Umbilical cord (tissue), 2 donors: ENCODE results near the gene RNF145. TPM values are rescaled to one million over a fixed set of nuclear protein-coding genes. Genes with fewer than 3 reads are reported as not detected.

Experiments
- DNase-seq: peaks from one replicate; pipeline ENCODE4 v3.0.0-alpha.2; 2015; ENCODE audit warnings: low spot score
- total RNA-seq: library from RNA; depleted of rRNA; stranded (reverse); fragments of >200 nt; gene quantifications from one replicate; pipeline ENCODE4 v1.2.3, GENCODE V29; 2014; ENCODE audit warnings: low replicate concordance; ENCODE audit not compliant: insufficient read depth

RNF145 gene
- total RNA-seq, 1 donor from 2014 or later = 57.5 TPM

DNA sequence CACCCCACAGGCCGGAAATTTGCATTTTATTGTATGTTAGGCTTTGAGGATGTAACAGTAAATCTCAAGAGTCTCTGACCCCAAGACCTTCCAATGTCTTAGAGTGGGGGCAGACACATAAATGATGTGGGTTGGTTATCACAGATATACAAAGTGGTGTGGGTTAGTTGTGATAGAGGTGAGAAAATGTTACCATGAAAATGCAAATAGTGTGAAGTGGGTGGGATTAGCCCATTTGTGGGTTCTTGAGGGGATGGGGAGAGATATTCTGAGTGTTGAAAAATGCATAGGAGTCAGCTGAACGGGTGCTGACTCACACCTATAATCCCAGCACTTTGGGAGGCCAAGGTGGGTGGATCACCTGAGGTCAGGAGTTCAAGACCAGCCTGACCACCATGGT is 7.9 kb upstream of the RNF145 start:
- no peak for DNase-seq

DNA sequence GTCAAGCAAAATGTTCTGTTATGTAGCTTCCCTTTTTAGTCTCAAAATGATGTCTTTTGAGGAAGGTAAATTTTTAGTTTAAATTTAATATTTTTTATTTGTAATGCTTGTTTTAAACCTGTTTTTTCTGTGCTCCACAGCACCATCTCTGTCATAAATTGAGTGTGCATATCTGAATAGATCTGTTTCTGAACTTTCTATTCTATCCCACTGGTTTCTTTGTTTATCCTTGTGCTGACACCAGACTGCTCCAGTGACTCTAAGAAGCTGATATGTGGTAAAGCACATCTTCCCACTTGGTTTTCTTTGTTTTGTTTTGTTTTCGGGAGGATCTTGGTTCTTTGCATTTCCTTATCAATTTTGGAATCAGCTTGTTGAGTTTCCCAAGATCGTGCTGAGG is 7.1 kb upstream of the RNF145 start:
- DNase-seq = no peak

DNA sequence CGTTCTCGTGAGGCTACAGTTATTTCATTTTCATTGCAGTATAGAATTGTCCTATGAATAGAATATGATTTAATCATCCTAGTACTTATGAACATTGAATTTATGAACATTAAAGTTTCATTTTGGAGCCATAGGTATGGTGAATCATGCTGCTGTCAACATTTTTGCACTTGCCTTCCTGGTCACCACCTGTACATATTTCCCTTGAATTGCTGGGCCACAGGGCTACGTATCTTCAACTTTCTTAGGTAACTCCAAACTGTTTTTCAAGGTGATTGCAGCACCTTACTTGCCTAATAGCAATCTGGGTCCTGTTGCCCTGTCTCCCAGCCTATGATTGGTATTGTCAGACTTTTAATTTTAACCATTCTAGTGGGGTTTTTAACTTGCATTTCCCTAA is 6.5 kb upstream of the RNF145 start:
- no peak for DNase-seq

DNA sequence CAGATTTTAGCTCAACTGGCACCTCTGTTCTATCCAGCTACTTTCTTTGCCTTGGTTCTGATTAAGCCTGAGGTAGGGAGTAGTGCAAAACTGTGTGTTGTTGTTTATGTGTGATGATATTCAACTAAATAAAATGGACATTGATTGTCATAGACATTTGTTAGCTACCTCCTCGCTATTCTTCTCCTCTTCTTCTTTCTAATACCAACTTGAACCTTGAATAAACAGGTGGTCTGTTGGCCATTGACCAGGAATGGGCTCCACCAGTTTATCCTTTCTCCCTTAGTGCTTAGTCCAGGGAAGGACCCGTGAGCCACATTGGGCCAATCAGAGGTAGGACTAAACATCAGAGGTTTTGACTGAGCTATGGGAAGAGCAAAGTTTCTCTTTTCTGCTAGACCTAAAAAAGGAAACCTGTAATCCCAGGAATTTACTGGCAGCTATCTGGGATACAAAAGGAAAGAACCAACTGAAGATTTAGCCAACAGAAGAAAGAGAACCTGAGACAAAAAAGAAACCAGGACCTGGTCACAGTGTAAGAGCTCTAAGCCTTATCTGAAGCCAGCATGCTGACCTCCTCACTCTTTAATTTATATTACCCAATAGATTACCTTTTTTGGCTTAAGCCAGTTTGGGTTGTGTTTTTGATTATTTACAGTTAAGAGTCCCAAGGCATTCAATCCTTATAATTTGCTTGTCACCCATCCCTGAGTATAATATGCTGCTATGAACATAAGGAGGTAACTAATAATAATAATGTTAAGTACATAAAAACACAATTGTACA is 5.3 kb upstream of the RNF145 start:
- DNase-seq = no peak

DNA sequence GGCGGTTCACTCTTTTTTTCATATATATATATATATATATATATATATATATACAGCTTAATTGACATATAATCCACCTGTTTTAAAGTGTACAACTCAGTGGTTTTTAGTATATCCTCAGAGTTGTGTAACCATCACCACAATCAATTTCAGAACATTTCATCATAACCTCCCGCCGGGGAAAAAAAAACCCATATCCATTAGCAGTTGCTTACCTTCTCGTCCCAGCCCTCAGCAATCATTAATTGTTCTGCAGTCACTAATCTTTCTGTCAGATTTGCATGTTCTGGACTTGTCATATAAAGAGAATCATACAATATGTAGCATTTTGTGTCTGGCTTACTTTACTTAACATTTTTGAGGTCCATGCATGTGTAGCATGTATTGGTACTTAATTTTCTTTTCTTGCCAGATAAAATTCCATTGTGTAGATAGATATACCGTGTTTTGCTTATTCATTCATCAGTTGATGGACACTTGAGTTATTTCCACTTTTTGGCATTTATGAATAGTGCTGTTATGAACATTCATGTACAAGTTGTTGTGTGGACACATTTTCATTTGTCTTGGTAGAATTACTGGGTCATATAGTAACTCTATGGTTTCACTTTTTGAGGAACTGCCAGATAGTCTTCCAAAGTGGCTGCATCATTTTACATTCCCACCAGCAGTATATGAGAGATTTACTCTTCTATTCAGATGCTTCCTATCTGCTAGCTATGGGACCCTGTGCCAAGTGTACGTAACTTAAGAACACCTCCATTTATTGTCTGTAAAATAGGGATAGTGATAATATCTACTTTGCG is 3.5 kb upstream of the RNF145 start:
- DNase-seq = no peak

DNA sequence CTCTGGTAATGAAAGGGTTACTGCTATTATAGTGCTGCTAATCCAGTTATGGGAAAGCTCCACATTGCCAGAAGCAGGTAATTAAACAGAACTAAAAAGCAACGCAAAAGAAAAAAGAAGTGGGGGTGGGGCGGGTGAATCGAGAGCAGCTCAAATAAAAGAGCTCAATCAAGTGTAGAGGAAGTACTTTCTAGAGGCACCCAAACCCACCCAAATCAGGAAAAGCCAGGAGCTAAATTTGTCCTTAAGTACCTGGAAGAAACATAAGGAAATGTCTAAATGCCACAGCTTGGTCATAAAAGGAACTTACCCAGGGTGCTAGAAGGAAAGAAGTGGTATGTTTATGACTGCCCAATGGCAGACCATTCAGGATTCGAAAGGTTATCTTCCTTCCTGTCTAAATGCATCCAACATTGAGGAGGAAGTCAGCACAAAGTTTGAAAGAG is 2.4 kb upstream of the RNF145 start:
- DNase-seq = no peak

DNA sequence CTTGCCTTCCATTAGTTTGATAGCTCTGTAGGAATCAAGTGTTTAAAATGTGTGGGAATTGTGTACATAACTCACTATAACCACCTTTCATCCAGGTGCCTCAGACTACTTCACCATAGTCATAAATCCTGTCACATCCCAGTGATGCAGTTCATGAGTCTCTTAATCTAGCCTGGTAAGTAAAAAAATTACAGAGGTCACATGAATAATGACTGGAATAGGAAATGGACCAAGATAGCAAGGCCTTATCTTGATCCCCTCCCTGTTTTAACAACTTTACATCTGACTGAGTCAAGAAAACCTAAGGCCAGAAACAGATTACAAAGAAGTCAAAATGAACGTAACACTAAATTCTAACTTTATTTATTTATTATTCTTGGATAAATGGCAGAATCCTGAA is 1.5 kb upstream of the RNF145 start:
- no peak for DNase-seq

DNA sequence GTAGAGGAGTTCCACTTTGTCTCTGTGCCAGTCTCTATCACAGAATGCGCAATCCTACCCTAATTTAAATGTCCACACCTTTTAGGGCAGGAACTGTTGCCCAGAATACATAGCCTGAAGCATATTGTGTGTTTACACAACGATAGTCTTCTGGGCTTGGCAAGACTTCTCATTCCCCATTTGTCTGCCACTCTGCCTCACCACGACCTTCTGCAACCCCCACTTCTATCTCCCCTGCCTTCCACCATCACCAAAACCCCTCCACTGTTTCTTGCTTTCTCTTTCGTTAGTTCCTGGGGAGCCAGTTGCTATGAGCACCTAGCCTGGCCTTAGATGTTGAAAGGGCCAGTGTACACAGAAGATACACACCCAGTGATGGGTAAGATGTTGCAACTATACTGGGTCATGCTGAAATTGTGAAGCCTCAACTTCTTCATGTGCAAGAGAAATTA is 883 bp upstream of the RNF145 start:
- no peak for DNase-seq

DNA sequence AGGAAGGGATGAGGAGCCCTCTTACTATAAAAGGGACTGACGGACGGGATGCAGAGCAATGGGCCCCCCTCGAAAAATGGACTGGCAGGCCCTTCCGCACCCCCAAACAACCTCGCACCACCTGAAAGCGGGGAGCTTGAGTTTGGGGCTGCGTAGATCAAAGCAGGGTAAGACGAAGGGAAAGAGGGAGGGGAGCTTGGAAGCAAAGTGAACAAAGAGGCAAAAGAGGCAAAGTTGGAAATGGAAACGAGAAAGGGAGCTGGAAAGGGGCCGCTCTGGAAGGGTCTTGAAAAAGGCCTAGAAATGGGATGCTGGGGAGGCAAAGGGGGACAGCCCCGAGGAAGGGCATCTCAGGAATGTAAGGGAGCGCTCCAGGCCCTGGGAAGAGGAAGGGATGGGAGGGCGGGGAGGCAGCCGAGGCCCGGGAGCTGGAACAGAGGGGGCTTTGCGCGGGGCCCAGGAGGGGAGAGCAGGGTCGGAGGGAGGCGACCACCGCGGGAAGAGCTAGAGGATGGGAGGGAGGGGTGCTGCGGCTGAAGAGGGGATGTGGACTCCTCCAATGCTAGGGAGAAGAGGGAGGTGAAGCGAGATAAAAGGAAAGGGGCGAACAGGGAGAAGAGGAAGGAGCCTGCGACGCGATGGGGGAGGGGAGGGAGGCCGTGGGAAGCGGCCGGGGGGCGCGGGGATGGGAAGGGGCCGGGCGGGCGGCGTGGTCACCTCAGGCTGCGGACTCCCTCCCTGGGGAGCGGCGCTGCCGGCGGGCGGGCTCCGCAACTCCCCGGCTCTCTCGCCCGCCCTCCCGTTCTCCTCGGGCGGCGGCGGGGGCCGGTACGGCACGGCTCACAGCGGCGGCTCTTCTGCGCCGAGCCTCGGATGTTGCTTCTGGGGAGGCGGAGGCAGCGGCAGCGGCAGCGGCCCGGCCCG is 577 bp downstream of the RNF145 start:
- peak; percentile 70 for DNase-seq

DNA sequence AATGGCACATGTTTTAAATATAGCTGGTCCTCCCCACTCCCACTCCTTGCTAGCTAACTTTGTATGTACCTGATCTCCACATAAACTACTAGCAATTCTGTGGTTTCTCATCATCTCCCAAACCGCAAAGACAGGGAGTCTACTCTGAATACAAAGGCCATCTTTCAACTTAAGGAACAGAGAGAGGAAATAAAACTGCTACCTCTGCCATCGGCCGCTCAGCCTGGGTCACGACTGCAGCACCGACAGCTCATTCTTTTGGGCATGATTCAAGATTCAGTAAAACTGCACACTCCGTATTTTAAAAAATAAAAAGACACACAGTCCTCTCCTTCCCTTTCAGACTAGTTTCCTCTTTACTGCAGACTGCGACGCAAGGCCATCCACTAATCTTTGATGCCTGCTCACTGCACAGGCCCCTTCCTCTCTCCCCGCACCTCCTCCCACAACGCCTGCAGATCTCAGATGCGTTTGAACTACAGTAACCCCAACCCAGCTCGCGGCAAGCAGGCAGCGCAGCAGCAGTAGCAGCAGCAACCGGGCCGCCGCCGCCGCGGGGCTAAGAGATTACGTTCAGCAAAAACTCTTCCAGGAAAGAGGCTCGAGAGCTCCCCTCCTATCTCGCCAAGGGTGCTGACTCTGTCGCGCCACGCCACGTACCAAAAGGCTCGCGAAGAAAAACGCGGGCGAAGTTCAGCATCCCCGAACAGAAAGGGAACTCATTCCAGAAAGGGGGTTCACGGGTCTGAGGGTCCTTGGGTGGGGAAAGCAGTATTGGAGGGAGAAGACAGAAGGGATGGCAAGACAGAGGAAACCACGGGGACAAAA is 1.5 kb downstream of the RNF145 start:
- peak; percentile 93 for DNase-seq

DNA sequence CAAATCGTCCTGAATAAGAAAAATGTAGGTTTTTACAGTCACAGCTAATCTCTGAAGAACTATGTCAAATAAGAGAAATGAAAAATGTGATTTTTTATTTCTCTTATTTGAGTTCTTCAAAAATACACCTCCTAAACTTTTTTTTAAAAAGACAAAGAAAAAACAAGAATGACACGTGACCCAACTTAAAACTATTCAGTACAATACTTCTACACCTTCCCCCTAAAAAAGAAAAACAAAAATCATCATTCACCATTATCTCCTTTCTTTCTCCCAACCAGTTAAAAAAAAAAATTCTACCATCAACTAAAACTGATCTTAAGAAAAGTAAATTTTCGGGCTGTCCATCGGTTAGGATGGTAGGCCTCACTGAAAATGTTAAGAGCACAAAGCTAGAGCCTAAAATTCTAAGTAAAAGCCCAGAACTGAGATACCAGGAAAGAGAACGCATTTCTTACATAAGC is 2.1 kb downstream of the RNF145 start:
- DNase-seq = no peak

DNA sequence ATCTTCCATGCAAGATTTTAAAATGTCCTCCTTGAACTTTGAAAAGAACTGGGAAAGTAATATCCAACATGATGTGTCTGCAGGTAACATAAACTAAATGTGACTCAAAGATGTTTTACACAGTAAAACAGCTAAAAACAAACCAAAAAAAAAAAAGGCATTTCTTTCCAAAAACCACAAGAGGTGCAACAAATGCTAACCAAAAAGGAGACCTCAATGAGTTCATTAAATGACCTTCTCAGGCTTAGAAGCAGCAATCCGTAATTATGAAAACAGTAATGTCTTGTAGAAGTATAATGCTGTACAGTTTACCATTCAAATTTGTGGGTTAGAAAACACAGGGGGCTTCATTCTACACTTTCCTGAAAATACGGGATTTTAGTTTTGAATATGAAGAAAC is 2.5 kb downstream of the RNF145 start:
- no peak for DNase-seq

DNA sequence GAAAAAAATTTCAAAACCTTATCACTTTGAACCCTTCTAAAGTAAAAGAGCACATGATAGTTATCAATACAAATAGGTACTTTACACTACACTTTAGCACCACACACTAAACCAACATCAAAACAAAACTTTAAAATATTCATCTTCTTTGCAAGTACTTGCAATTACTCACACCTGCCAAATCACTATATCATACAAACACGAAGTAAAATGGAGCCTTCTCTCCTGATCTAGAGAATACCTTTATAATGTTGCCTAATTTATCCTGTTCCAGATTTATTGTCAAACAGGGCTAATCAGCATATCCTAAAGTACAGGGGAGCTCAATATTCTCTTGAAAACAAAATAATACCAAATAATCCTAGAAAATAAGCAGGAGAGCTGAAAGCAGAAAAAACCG is 3.0 kb downstream of the RNF145 start:
- DNase-seq = no peak

DNA sequence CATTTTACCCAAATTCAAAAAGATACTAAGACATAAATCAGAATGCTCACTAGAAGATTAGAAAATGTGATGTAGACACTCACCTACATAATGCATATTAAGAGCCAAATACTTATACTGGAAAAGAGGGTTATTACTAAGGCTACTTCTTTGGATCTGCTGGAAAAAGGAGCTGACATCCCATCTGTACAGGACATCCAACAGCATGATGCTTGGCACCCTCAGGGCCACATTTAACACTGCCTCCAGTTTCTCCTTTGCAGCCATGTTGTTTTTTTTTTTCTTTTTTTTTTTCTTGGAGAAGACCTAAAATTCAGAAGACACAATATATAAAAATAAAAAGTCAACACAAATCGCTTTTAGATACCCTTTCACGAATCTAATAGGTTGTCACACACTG is 6.0 kb downstream of the RNF145 start:
- no peak for DNase-seq

DNA sequence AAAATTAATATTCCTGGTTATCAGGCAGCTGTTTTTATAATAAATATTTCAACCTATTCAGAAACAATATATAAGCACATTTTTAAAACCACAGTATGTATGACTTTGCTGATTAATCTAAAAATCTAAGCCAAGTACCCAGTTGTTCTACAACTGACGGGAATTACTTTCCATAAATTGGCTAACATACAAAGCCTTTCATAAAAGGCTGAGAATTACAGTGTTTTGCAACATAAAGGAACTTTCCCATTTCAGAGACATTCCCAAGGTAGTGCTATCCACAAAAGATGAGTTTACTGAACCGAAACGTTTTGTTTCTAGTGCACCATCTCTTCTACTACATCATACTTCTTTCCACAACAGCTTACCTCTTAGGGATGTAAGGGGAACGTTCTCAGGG is 7.2 kb downstream of the RNF145 start:
- DNase-seq = no peak

DNA sequence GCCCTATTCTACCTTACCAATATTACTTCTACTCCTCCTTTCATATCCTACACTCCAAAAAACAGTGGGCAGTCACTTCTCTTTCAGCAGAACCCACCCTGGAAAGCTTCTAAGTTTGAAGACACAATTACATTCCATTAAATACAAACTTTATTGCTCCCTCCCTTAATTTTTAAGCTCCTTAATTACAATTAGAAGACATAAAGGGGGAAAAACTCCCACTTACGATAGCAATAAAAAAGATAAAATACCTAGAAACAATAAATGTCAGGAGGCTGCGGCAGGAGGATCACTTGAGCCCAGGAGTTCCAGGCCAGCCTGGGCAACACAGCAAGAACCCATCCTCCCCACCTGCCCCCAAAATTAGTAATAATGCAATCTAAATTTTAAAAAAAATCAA is 9.6 kb downstream of the RNF145 start:
- no peak for DNase-seq

DNA sequence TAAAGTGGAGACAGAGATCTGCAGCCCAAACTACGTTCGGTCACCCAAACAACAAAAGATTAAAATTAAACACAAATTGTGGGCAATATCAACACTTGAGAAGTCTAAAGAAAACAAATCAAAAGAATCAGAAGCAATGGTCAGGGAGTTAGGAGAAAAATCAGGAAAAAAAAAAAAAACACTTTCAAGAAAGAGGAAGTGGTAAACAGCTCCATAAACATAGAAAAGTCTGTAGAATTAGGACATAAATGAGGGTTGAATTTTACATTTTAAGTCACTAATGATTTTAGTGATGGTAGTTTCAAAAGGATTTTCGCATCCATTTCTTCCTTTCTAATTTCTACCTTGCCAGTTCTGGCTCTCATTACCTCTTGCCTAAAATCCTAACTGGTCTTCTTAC is 10.1 kb downstream of the RNF145 start:
- DNase-seq = no peak

DNA sequence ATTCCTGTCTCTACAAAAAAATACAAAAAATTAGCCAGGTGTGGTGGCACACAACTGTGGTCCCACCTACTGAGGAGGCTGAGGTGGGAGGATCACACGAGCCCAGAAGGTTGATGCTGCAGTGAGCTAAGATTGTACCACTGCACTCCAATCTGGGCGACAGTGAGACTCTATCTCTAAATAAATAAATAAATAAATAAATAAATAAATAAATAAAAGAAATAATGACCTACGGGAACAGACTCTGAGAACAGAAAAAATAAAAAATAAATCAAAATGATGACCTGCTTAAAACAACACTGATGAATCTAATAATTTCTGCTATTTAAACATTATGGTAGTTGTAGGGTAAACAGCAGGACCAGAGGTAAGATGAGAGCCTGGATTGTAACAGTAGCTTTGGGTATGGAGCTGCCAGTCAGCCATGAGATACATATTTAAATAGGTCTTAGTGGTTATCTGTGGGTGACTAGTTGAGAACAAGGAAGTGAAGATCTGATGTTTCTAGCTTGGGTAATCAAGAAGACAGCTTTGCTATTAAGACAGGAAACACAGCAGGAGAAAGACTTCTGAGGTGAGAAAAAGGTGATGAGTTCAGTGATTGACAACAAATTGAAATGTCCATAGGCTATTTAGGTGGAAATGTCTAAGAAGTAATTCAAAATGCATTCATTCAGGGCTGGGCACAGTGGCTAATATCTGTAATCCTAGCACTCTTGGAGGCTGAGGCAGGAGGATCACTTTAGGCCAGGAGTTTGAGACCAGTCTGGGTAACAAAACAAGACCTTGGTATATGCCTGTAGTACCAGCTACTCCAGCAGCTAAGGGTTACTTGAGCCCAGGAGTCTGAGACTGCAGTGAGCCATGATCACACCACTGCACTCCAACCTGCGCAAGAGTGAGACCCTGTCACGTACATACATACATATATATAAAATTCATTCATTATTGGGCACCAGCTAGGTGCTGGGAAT is 11.0 kb downstream of the RNF145 start:
- no peak for DNase-seq

DNA sequence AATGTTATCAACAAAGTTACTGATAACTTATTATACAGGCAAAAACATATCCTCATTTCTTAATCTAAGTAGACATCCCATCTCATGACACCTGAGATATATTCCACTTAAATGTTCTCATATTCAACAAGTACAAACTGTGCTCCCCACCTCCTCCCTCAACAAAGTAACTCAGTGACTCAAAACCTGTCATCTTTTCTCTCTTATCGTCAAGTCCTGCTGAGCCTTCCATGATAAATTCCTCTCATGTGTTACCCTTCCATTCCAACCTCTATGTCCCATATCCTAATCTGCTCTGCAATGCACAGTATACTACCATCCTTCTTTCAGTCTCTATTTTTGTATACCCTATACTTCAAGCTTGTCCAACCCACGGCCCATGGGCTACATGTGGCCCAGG is 13.6 kb downstream of the RNF145 start:
- DNase-seq = no peak

DNA sequence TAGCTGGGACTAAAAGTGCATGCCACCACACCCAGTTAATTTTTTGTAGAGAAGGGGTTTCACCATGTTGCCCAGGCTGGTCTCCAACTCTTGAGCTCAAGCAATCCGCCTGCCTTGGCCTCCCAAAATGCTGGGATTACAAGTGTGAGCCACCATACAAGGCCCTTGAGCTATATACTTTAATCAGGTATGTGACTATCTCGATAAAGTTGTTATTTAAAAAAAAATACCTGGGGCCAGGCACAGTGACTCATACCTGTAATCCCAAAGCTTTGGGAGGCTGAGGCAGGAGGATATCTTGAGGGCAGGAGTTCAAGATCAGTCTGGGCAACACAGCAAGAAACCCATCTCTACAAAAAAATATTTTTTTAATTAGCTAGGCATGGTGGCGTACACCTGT is 19.2 kb downstream of the RNF145 start:
- no peak for DNase-seq
